ENCODE measurements around the gene CDCA7L. TPM values are rescaled to one million over a fixed set of nuclear protein-coding genes. Genes with fewer than 3 reads are reported as not detected.

The CDCA7L gene
- total and polyA plus RNA-seq, 2 experiments from 2014 or later = 26.8 to 61.1 TPM

- Histone ChIP-seq H3K4me1 (ENCODE audit: low read depth) (peaks cover 11% of the 10 kb centered on the region), H3K27ac (no peak overlapping the region), H3K9me3 (ENCODE audit: low read depth) (no peaks in the 10 kb centered on the region), H3K27me3 (no peaks in the 10 kb centered on the region), H3K36me3 (no peaks in the 10 kb centered on the region), H3K4me3 (no peak overlapping the region)
- no peak for TF ChIP-seq CTCF (IDR thresholded peaks at IDR 0.05; ENCODE audit: low read depth, low read length)
- peak; percentile 55 to 68 for DNase-seq (ENCODE audit: low read depth in 1 of 2, low spot score in 1 of 2)
Measured at GRCh38 chr7:21923658-21924057, 22.0 kb downstream of the CDCA7L start.

- no peak overlapping the region for H3K27ac ChIP-seq
- H3K4me1 ChIP-seq (ENCODE audit: low read depth) = peaks cover 17% of the 10 kb centered on the region
- TF ChIP-seq CTCF (IDR thresholded peaks at IDR 0.05; ENCODE audit: low read depth, low read length) = no peak
Measured at GRCh38 chr7:21922605-21923004, 23.1 kb downstream of the CDCA7L start.

GRCh38 chr7:21920936-21921335, 24.8 kb downstream of the CDCA7L start:
- Histone ChIP-seq H3K36me3 (no peaks in the 10 kb centered on the region), H3K27me3 (no peaks in the 10 kb centered on the region), H3K4me3 (no peak overlapping the region), H3K9me3 (ENCODE audit: low read depth) (no peaks in the 10 kb centered on the region), H3K27ac (no peak overlapping the region), H3K4me1 (ENCODE audit: low read depth) (peaks cover 17% of the 10 kb centered on the region)
- DNase-seq (ENCODE audit: low read depth in 1 of 2, low spot score in 1 of 2) = no peak
- TF ChIP-seq CTCF (IDR thresholded peaks at IDR 0.05; ENCODE audit: low read depth, low read length) = no peak

More at GRCh38 chr7:21922605-21923004, 23.1 kb downstream of the CDCA7L start:
- H3K9me3 ChIP-seq (ENCODE audit: low read depth) = no peaks in the 10 kb centered on the region
- no peak for DNase-seq (ENCODE audit: low read depth in 1 of 2, low spot score in 1 of 2)
- H3K36me3 ChIP-seq = no peaks in the 10 kb centered on the region
- H3K4me3 ChIP-seq = no peak overlapping the region
- H3K27me3 ChIP-seq = no peaks in the 10 kb centered on the region

- H3K27ac ChIP-seq = no peak overlapping the region
- H3K36me3 ChIP-seq = no peaks in the 10 kb centered on the region
- H3K4me3 ChIP-seq = no peak overlapping the region
- no peaks in the 10 kb centered on the region for H3K27me3 ChIP-seq
- DNase-seq (ENCODE audit: low read depth in 1 of 2, low spot score in 1 of 2) = no peak
- peaks cover 10% of the 10 kb centered on the region for H3K4me1 ChIP-seq (ENCODE audit: low read depth)
- no peak for TF ChIP-seq CTCF (IDR thresholded peaks at IDR 0.05; ENCODE audit: low read depth, low read length)
- H3K9me3 ChIP-seq (ENCODE audit: low read depth) = no peaks in the 10 kb centered on the region
Measured at GRCh38 chr7:21918216-21918615, 27.5 kb downstream of the CDCA7L start.

- Histone ChIP-seq H3K36me3 (no peaks in the 10 kb centered on the region), H3K9me3 (ENCODE audit: low read depth) (no peaks in the 10 kb centered on the region), H3K4me3 (no peak overlapping the region), H3K27ac (no peak overlapping the region), H3K4me1 (ENCODE audit: low read depth) (peaks cover 10% of the 10 kb centered on the region), H3K27me3 (no peaks in the 10 kb centered on the region)
- TF ChIP-seq CTCF (IDR thresholded peaks at IDR 0.05; ENCODE audit: low read depth, low read length) = no peak
- DNase-seq (ENCODE audit: low read depth in 1 of 2, low spot score in 1 of 2) = no peak
Measured at GRCh38 chr7:21916629-21917028, 29.1 kb downstream of the CDCA7L start.

- H3K4me3 ChIP-seq = no peak overlapping the region
- no peak overlapping the region for H3K27ac ChIP-seq
- no peaks in the 10 kb centered on the region for H3K27me3 ChIP-seq
- no peak for DNase-seq (ENCODE audit: low read depth in 1 of 2, low spot score in 1 of 2)
- no peaks in the 10 kb centered on the region for H3K9me3 ChIP-seq (ENCODE audit: low read depth)
- no peak for TF ChIP-seq CTCF (IDR thresholded peaks at IDR 0.05; ENCODE audit: low read depth, low read length)
- no peaks in the 10 kb centered on the region for H3K36me3 ChIP-seq
- H3K4me1 ChIP-seq (ENCODE audit: low read depth) = peaks cover 10% of the 10 kb centered on the region
Measured at GRCh38 chr7:21916176-21916575, 29.5 kb downstream of the CDCA7L start.

Measured in cardiac muscle cell (in vitro differentiated cells and primary cell).